Activated T-helper 1 cell treated with anti-CD3 and anti-CD28 coated beads, Interleukin-12 subunit alpha, Interleukin-12 subunit beta, Interleukin-2, Interleukin-4 antibody, amounts not matched to agents 30 ng/mL and 10 ng/mL and 1 ng/mL, durations not matched to agents 14 hours and 24 hours and 36 hours (primary cell): Measurements from ENCODE around the gene PLCXD1. TPM values are rescaled to one million over a fixed set of nuclear protein-coding genes. Genes with fewer than 3 reads are reported as not detected.
"Not testable (repeated sequence)": the region's sequence is repeated elsewhere in the genome, so short reads cannot be mapped to it uniquely, and the experiment has no call there.

Experiments used
- DNase-seq: peaks from one replicate; pipeline ENCODE4 v3.0.0; 2021; ENCODE audit warnings: low spot score
- H3K27ac Mint-ChIP-seq: one replicate; pipeline ENCODE4 v1.8.0; 2021; ENCODE audit warnings: mild to moderate bottlenecking, mixed read lengths
- H3K27me3 Mint-ChIP-seq: one replicate; pipeline ENCODE4 v1.8.0; 2022; ENCODE audit warnings: mild to moderate bottlenecking, moderate library complexity, mixed read lengths; ENCODE audit not compliant: insufficient read depth
- H3K36me3 Mint-ChIP-seq: one replicate; pipeline ENCODE4 v1.8.0; 2021; ENCODE audit warnings: low read depth, mixed read lengths
- H3K4me1 Mint-ChIP-seq: one replicate; pipeline ENCODE4 v1.8.0; 2021; ENCODE audit warnings: low read depth, mixed read lengths
- H3K4me3 Mint-ChIP-seq: one replicate; pipeline ENCODE4 v1.8.0; 2021; ENCODE audit warnings: mild to moderate bottlenecking, moderate library complexity, mixed read lengths
- H3K9me3 Mint-ChIP-seq: one replicate; pipeline ENCODE4 v1.8.0; 2021; ENCODE audit warnings: mixed read lengths
- intact Hi-C: fragments of 100-400 bp; cut with micrococcal nuclease; formaldehyde crosslinking; loops from one replicate; pipeline ENCODE4 v1.15.1; 2024
- total RNA-seq: library from RNA; stranded (reverse); gene quantifications from 2 replicates; pipeline ENCODE4 v1.2.3, GENCODE V29; 2022

Gene PLCXD1
- total RNA-seq, result 53.3 and 55.0 TPM in 2 replicates

GRCh38 chrX:281166-281999 lies at the start of gene PLCXD1:
PLCXD1 (plus strand) TSS chrX:281381; CDS start chrX:284188, 2,807 bp downstream.
- DNase-seq, result no peak
- peak within 1 kb of the TSS; percentile 55 for H3K27ac Mint-ChIP-seq
- intact Hi-C loops, result loop anchor here (5.0 kb wide), 1 partner anchor 926 kb away; no protein-coding TSS in a partner anchor

GRCh38 chrX:231637-232277 lies 49.4 kb upstream of the PLCXD1 start:
- H3K36me3 Mint-ChIP-seq, H3K27ac Mint-ChIP-seq: not testable (repeated sequence)

More at GRCh38 chrX:281166-281999, at the start of gene PLCXD1:
- Mint-ChIP-seq H3K36me3 (peaks cover 14% of the 10 kb centered on the region), H3K27me3 (peaks cover 9% of the 10 kb centered on the region), H3K4me3 (peak within 1 kb of the TSS; percentile 75), H3K9me3 (no peaks in the 10 kb centered on the region), H3K4me1 (peaks cover 5% of the 10 kb centered on the region)

GRCh38 chrX:232278-232655 lies 48.9 kb upstream of the PLCXD1 start:
- DNase-seq, H3K36me3 Mint-ChIP-seq, H3K9me3 Mint-ChIP-seq, H3K27me3 Mint-ChIP-seq, intact Hi-C loops, H3K4me1 Mint-ChIP-seq, H3K4me3 Mint-ChIP-seq, H3K27ac Mint-ChIP-seq: not testable (repeated sequence)

More at GRCh38 chrX:231637-232277, 49.4 kb upstream of the PLCXD1 start:
- intact Hi-C loops, DNase-seq, H3K4me1 Mint-ChIP-seq, H3K27me3 Mint-ChIP-seq, H3K4me3 Mint-ChIP-seq, H3K9me3 Mint-ChIP-seq: not testable (repeated sequence)

- H3K4me3 Mint-ChIP-seq, DNase-seq, H3K36me3 Mint-ChIP-seq, H3K9me3 Mint-ChIP-seq, H3K27ac Mint-ChIP-seq, intact Hi-C loops, H3K27me3 Mint-ChIP-seq, H3K4me1 Mint-ChIP-seq: not testable (repeated sequence)
Measured at GRCh38 chrX:236201-236600, 45.0 kb upstream of the PLCXD1 start.

GRCh38 chrX:250965-251364 lies 30.2 kb upstream of the PLCXD1 start:
- intact Hi-C loops, result no loop called here
- Mint-ChIP-seq H3K9me3 (peaks cover 10% of the 10 kb centered on the region), H3K27me3 (peaks cover 2% of the 10 kb centered on the region), H3K4me1 (peaks cover 13% of the 10 kb centered on the region), H3K4me3 (no peak overlapping the region), H3K27ac (peak overlapping the region; percentile 61), H3K36me3 (no peaks in the 10 kb centered on the region)
- no peak for DNase-seq

GRCh38 chrX:251396-252243 lies 29.6 kb upstream of the PLCXD1 start:
- H3K36me3 Mint-ChIP-seq, H3K4me3 Mint-ChIP-seq, H3K27me3 Mint-ChIP-seq, DNase-seq, H3K9me3 Mint-ChIP-seq, intact Hi-C loops: not testable (repeated sequence)
- H3K27ac Mint-ChIP-seq, result peak overlapping the region; percentile 61
- peaks cover 13% of the 10 kb centered on the region for H3K4me1 Mint-ChIP-seq

- Mint-ChIP-seq H3K4me3 (no peak overlapping the region), H3K27me3 (peaks cover 2% of the 10 kb centered on the region), H3K36me3 (no peaks in the 10 kb centered on the region), H3K27ac (peak overlapping the region; percentile 7), H3K9me3 (peaks cover 10% of the 10 kb centered on the region), H3K4me1 (peaks cover 13% of the 10 kb centered on the region)
- DNase-seq, result no peak
- intact Hi-C loops, result no loop called here
Measured at GRCh38 chrX:252244-252956, 28.8 kb upstream of the PLCXD1 start.

- intact Hi-C loops, result no loop called here
Measured at GRCh38 chrX:252957-253291, 28.3 kb upstream of the PLCXD1 start.

GRCh38 chrX:253451-254297 lies 27.5 kb upstream of the PLCXD1 start:
- intact Hi-C loops, result no loop called here
- peaks cover 2% of the 10 kb centered on the region for H3K27me3 Mint-ChIP-seq
- H3K4me1 Mint-ChIP-seq, result peaks cover 13% of the 10 kb centered on the region
- no peaks in the 10 kb centered on the region for H3K36me3 Mint-ChIP-seq
- no peak for DNase-seq
- no peak overlapping the region for H3K4me3 Mint-ChIP-seq
- no peak overlapping the region for H3K27ac Mint-ChIP-seq
- H3K9me3 Mint-ChIP-seq, result peaks cover 10% of the 10 kb centered on the region

More at GRCh38 chrX:252957-253291, 28.3 kb upstream of the PLCXD1 start:
- Mint-ChIP-seq H3K9me3 (peaks cover 10% of the 10 kb centered on the region), H3K27me3 (peaks cover 2% of the 10 kb centered on the region), H3K27ac (no peak overlapping the region), H3K4me3 (no peak overlapping the region), H3K4me1 (peaks cover 13% of the 10 kb centered on the region), H3K36me3 (no peaks in the 10 kb centered on the region)
- DNase-seq, result no peak

GRCh38 chrX:254630-255215 lies 26.5 kb upstream of the PLCXD1 start:
- no peak overlapping the region for H3K27ac Mint-ChIP-seq
- H3K36me3 Mint-ChIP-seq, result no peaks in the 10 kb centered on the region
- H3K27me3 Mint-ChIP-seq, result peaks cover 2% of the 10 kb centered on the region
- H3K9me3 Mint-ChIP-seq, result peaks cover 10% of the 10 kb centered on the region
- H3K4me3 Mint-ChIP-seq, result no peak overlapping the region
- DNase-seq, result no peak
- intact Hi-C loops, result no loop called here
- H3K4me1 Mint-ChIP-seq, result peaks cover 13% of the 10 kb centered on the region

- no peak overlapping the region for H3K27ac Mint-ChIP-seq
- peaks cover 2% of the 10 kb centered on the region for H3K27me3 Mint-ChIP-seq
- H3K36me3 Mint-ChIP-seq, result no peaks in the 10 kb centered on the region
- H3K9me3 Mint-ChIP-seq, result peaks cover 10% of the 10 kb centered on the region
- intact Hi-C loops, result no loop called here
- peaks cover 11% of the 10 kb centered on the region for H3K4me1 Mint-ChIP-seq
- no peak for DNase-seq
- H3K4me3 Mint-ChIP-seq, result no peak overlapping the region
Measured at GRCh38 chrX:255923-256331, 25.3 kb upstream of the PLCXD1 start.
